Spleen (tissue), 11 donors: ENCODE measurements around the gene ZNF429. TPM values are rescaled to one million over a fixed set of nuclear protein-coding genes. Genes with fewer than 3 reads are reported as not detected.
A peak's percentile ranks its signal among the peaks of the same experiment; 100 is the strongest.

Experiments
- DNase-seq: peaks from one replicate; pipeline ENCODE4 v3.0.0-alpha.2; 2020
- H3K27ac ChIP-seq, 8 donors: fragments of 200-600 bp; sonication (generic) in 7 of 8; 1 replicate in 4 of 8; 2 replicates in 4 of 8; pipeline versions ENCODE4 v1.5.0 to v1.8.0; 2016 to 2021; ENCODE audit warnings: inconsistent platforms in 4 of 8, mild to moderate bottlenecking in 4 of 8, moderate library complexity in 1 of 8
- H3K27me3 ChIP-seq, 7 donors: fragments of 200-600 bp; sonication (generic) in 6 of 7; replicated peaks in 1 of 7; 1 replicate in 4 of 7; 2 replicates in 3 of 7; pipeline versions ENCODE4 v1.5.0 to v1.8.0; 2016 to 2021; ENCODE audit warnings: inconsistent platforms in 3 of 7, mild to moderate bottlenecking in 1 of 7
- H3K36me3 ChIP-seq, 6 donors: fragments of 200-600 bp; sonication (generic) in 5 of 6; 1 replicate in 4 of 6; 2 replicates in 2 of 6; pipeline versions ENCODE4 v1.5.0 to v1.8.0; 2016 to 2021; ENCODE audit warnings: inconsistent platforms in 2 of 6
- H3K4me1 ChIP-seq, 6 donors: fragments of 200-600 bp; sonication (generic) in 5 of 6; 1 replicate in 3 of 6; 2 replicates in 3 of 6; pipeline versions ENCODE4 v1.5.0 to v1.8.0; 2016 to 2021; ENCODE audit warnings: inconsistent platforms in 3 of 6
- H3K4me3 ChIP-seq, 8 donors: fragments of 200-600 bp; sonication (generic) in 7 of 8; 1 replicate in 4 of 8; 2 replicates in 4 of 8; pipeline versions ENCODE4 v1.5.0 to v1.8.0; 2016 to 2021; ENCODE audit warnings: inconsistent platforms in 4 of 8, mild to moderate bottlenecking in 4 of 8, moderate library complexity in 2 of 8
- H3K9me3 ChIP-seq, 8 donors: fragments of 200-600 bp; sonication (generic) in 7 of 8; 1 replicate in 4 of 8; 2 replicates in 4 of 8; pipeline versions ENCODE4 v1.5.0 to v1.8.0; 2016 to 2021; ENCODE audit warnings: inconsistent platforms in 4 of 8
- POLR2A ChIP-seq, 3 donors: fragments of 450-650 bp; IDR thresholded peaks; one replicate each; pipeline ENCODE4 v1.5.1; 2017; ENCODE audit warnings: antibody characterized with exemption in 3 of 3, mild to moderate bottlenecking in 1 of 3
- POLR2AphosphoS5 ChIP-seq, 3 donors: sonication (generic); formaldehyde crosslinking; IDR thresholded peaks; one replicate each; pipeline ENCODE4 v1.5.1; 2017; ENCODE audit warnings: antibody characterized with exemption in 3 of 3
- WGBS, 5 donors: extraction: QIAGEN DNeasy Blood & Tissue Kit in 3 of 5; methylation state at CpG; one replicate each; pipeline versions ENCODE4 v1.1.5 to v1.1.7; 2013 to 2018; 5-methylcytosine and 5-hydroxymethylcytosine counted together
- intact Hi-C: fragments of 100-400 bp; cut with DNase I; formaldehyde crosslinking; loops from one replicate; pipeline ENCODE4 v1.15.0; 2023; ENCODE audit warnings: low total_unique reads
- polyA plus RNA-seq, 3 donors: library from polyadenylated mRNA; stranded (reverse); fragments of 200-250 nt; gene quantifications; one replicate each; pipeline ENCODE4 v1.2.1, GENCODE V29; 2013
- total RNA-seq, 7 donors: library from RNA; depleted of rRNA in 3 of 7; stranded (reverse); fragments of >200 nt in 3 of 7; fragmentation: NEBNext Ultra II Directional in 4 of 7; extraction: Animal tissue kit (Norgen Biotek cat#: 25700) in 4 of 7; gene quantifications; one replicate each; pipeline versions ENCODE4 v1.1.0 to v1.2.1, GENCODE V29; 2016 to 2021
- TF ChIP-seq, protein P1 (sequence below), 11 experiments: fragments of 200-600 bp in 7 of 11; fragments of 450-650 bp in 4 of 11; sonication (generic) in 4 of 11; IDR thresholded peaks in 8 of 11; conservative IDR thresholded peaks in 3 of 11; 1 replicate in 7 of 11; 2 replicates in 4 of 11; pipeline versions ENCODE4 v1.4.0 to v1.8.0; 2016 to 2021; ENCODE audit warnings: antibody characterized with exemption in 11 of 11, inconsistent platforms in 4 of 11, mild to moderate bottlenecking in 1 of 11
- donor health status: healthy with polysubstance abuse.
- donor health status: DM: no; HTN: no; CAD: no; lungs with moderate emphysema.
- donor health status: DM: no; HTN: no; CAD: no.
- donor health status: Bipolar disorder and iron deficiency.
- donor health status: healthy.
- donor health status: DM: no; HTN: no; CAD: no.
- donor health status: DM: yes; HTN: yes; CAD: no.

Gene ZNF429
- total and polyA plus RNA-seq, 10 donors: 6.9 to 45.0 (median 16.9) TPM

DNA sequence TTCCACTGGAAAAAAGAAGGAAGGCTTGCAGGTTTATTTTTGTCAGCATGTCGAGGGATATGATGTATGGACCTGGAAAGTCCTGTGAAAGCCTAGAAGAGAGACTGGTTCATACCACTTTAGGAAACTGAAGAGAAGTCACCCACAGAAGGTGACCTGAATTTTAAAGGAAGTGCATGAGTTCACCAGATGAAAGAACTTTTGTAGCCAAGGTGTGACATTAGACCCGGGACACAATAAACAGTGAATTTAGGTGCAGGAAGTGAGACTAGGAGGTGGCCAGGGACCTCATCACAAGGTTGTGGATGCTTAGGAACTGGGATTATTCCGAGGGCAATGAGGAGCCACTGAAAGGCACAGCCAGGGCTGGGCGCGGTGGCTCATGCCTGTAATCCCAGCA lies 79.1 kb downstream of the ZNF429 start:
- intact Hi-C loops: no loop called here
- peaks cover 0 to 60% (median 22%) of the 10 kb centered on the region in 8 donors for H3K9me3 ChIP-seq
- no peak for TF ChIP-seq POLR2A (IDR thresholded peaks at IDR 0.05)
- TF ChIP-seq, protein P1, sequence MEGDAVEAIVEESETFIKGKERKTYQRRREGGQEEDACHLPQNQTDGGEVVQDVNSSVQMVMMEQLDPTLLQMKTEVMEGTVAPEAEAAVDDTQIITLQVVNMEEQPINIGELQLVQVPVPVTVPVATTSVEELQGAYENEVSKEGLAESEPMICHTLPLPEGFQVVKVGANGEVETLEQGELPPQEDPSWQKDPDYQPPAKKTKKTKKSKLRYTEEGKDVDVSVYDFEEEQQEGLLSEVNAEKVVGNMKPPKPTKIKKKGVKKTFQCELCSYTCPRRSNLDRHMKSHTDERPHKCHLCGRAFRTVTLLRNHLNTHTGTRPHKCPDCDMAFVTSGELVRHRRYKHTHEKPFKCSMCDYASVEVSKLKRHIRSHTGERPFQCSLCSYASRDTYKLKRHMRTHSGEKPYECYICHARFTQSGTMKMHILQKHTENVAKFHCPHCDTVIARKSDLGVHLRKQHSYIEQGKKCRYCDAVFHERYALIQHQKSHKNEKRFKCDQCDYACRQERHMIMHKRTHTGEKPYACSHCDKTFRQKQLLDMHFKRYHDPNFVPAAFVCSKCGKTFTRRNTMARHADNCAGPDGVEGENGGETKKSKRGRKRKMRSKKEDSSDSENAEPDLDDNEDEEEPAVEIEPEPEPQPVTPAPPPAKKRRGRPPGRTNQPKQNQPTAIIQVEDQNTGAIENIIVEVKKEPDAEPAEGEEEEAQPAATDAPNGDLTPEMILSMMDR (IDR thresholded peaks at IDR 0.05 in 8 of 11, conservative IDR thresholded peaks at IDR 0.05 in 3 of 11): no peak
- no peak for TF ChIP-seq POLR2AphosphoS5 (IDR thresholded peaks at IDR 0.05)
- H3K4me1 ChIP-seq: peaks cover 0 to 13% (median 6%) of the 10 kb centered on the region in 6 donors
- no peak overlapping the region for H3K4me3 ChIP-seq
- peaks cover 0 to 28% (median 12%) of the 10 kb centered on the region in 7 donors for H3K27me3 ChIP-seq
- H3K36me3 ChIP-seq: no peaks in the 10 kb centered on the region
- 72 to 87% (median 81%) methylated on average over 5 of the region's 5 CpGs for WGBS, 5 donors
- DNase-seq: no peak
- H3K27ac ChIP-seq: no peak overlapping the region

DNA sequence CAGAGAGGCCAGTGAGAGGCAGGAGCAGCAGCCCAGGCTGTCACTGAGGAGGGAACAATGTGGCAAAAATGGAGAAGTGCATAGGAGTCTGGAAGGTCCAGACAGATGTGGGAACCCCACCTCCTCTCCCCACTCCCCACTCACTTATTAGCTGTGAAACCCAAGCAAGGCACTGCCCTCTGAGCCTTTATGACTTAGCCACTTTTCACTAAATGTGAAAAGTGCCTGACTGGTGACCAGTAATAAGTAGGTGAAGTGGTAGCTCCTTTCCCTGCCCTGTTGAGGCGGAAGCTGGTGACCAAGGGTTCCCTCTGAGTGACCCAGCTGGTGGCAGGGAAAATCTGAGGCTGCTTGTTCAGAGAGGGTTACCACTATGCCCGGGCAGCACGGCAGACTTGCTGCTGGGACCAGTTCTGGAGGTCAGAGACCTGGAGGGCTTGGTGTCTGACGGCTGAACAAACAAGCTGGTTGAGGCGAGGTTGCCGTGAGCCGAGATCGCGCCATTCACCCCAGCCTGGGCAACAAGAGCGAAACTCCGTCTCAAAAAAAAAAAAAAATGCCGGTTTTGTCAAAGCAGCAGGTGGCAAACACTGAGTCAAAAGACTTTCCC lies 80.0 kb downstream of the ZNF429 start:
- Histone ChIP-seq H3K4me3 (no peak overlapping the region), H3K27ac (no peak overlapping the region), H3K36me3 (no peaks in the 10 kb centered on the region), H3K27me3 (peaks cover 0 to 28% (median 12%) of the 10 kb centered on the region in 7 donors), H3K4me1 (peaks cover 0 to 13% (median 6%) of the 10 kb centered on the region in 6 donors), H3K9me3 (peaks cover 0 to 53% (median 17%) of the 10 kb centered on the region in 8 donors)
- WGBS, 5 donors: 79 to 93% (median 81%) methylated on average over 12 of the region's 12 CpGs
- DNase-seq: no peak
- TF ChIP-seq POLR2AphosphoS5 (IDR thresholded peaks at IDR 0.05) (no peak), POLR2A (IDR thresholded peaks at IDR 0.05) (no peak)
- TF ChIP-seq, protein P1 (IDR thresholded peaks at IDR 0.05 in 8 of 11, conservative IDR thresholded peaks at IDR 0.05 in 3 of 11): no peak
- intact Hi-C loops: no loop called here

DNA sequence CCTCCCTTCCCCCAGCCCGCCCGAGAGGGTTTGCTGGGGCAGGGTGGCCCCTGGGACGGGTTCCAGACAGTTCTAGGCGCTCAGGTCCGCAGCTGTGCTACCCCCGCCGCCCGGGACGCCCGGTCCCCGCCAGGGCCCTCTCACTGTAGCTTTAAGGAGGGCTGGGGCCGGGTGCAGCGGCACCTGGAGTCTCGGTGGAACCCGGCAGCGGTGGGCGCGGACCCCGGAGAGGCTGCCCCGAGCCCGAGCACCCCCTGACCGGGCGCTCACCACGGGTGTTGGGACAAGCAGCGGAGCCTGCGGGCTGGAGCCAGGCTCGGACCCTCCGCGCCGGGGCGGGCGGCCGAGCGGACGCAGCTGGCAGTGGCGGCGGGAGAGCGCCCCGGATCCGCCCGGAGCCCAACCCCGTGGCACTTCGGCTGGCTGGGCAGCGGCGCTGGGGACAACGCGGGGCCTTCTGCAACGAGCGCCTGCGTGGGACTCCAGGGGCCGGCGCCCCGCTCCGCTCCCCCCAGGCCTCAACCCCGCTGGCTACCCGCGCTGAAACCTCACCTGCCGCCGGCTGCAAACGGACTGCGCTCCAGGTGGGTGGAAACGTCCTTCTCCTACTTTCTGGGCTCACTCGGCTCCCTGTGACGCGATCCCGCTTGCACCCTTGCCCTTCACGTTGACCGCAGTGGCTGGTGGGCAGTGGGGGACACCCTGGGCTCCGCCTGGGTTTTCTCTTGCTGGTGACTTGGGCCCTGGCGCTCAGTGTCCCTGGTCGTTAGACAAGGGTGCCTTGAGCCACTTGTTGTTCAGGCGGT lies 81.1 kb downstream of the ZNF429 start:
- Histone ChIP-seq H3K36me3 (no peaks in the 10 kb centered on the region), H3K27me3 (peaks cover 0 to 28% (median 12%) of the 10 kb centered on the region in 7 donors), H3K4me1 (peaks cover 0 to 13% (median 6%) of the 10 kb centered on the region in 6 donors), H3K27ac (peak overlapping the region in 2 of 8 donors; percentile 44 to 73), H3K9me3 (peaks cover 0 to 42% (median 8%) of the 10 kb centered on the region in 8 donors), H3K4me3 (peak overlapping the region in 7 of 8 donors; percentile 26 to 67 (median 39))
- intact Hi-C loops: no loop called here
- TF ChIP-seq POLR2A (IDR thresholded peaks at IDR 0.05) (no peak), POLR2AphosphoS5 (IDR thresholded peaks at IDR 0.05) (no peak)
- TF ChIP-seq, protein P1 (IDR thresholded peaks at IDR 0.05 in 8 of 11, conservative IDR thresholded peaks at IDR 0.05 in 3 of 11): no peak
- DNase-seq: peak; percentile 78
- 3 to 11% (median 8%) methylated on average over 21 to 72 of the region's 72 CpGs for WGBS, 5 donors

DNA sequence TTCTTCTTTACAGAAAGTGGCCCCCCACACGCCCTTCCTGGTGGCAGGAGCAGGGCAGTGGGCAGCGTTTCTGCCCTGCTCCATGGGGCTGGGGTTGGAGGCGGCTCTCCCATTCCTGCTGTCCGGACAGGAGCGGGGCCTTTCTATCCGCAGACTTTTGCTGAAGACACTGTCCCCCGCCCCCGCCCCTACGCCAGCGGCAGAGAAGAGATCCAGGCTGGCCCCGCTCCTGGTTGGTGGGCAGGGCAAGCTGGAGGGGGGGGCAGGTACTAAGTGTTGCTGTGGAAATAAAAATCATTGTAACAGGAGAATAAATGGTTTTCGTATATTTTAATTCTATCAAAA lies 81.7 kb downstream of the ZNF429 start:
- Histone ChIP-seq H3K9me3 (peaks cover 0 to 36% (median 7%) of the 10 kb centered on the region in 8 donors), H3K4me1 (peaks cover 0 to 13% (median 6%) of the 10 kb centered on the region in 6 donors), H3K4me3 (peak overlapping the region in 7 of 8 donors; percentile 26 to 67 (median 39)), H3K36me3 (no peaks in the 10 kb centered on the region), H3K27ac (peak overlapping the region in 2 of 8 donors; percentile 44 to 73), H3K27me3 (peaks cover 0 to 28% (median 12%) of the 10 kb centered on the region in 7 donors)
- TF ChIP-seq POLR2A (IDR thresholded peaks at IDR 0.05): no peak
- TF ChIP-seq, protein P1 (IDR thresholded peaks at IDR 0.05 in 8 of 11, conservative IDR thresholded peaks at IDR 0.05 in 3 of 11): no peak
- TF ChIP-seq POLR2AphosphoS5 (IDR thresholded peaks at IDR 0.05): no peak
- intact Hi-C loops: no loop called here
- 33 to 80% (median 63%) methylated on average over 11 to 12 of the region's 12 CpGs for WGBS, 5 donors
- no peak for DNase-seq
